PC-9 (cell line): ENCODE data around the gene GNA15. TPM values are rescaled to one million over a fixed set of nuclear protein-coding genes. Genes with fewer than 3 reads are reported as not detected.

ENCODE experiments used
- BruUV-seq: library from RNA; stranded (reverse); fragments of 400-500 nt; replicated peaks from 2 replicates; lab custom pipeline; 2021; lab: Mats Ljungman, UMichigan
- CTCF ChIA-PET: fragments of 300-600 bp; sonication (Branson Sonifier 250); formaldehyde crosslinking; loops from one replicate; lab custom pipeline; 2022; ENCODE audit warnings: antibody characterized with exemption; lab: Charles Lee
- POLR2A ChIA-PET: fragments of 300-600 bp; sonication (Branson Sonifier 250); formaldehyde crosslinking; loops from one replicate; lab custom pipeline; 2022; ENCODE audit warnings: antibody characterized with exemption; ENCODE audit not compliant: unreplicated experiment; lab: Charles Lee
- DNase-seq, 2 experiments: peaks; one replicate each; pipeline versions ENCODE4 v3.0.0 to v3.0.0-alpha.2; 2015 to 2022; ENCODE audit warnings: mixed read lengths in 1 of 2
- H2AFZ ChIP-seq: fragments of 200-600 bp; sonication (generic); 2 replicates; pipeline ENCODE4 v1.8.1; 2017; ENCODE audit warnings: antibody characterized with exemption
- H3F3A ChIP-seq: fragments of 200-600 bp; sonication (generic); 2 replicates; pipeline ENCODE4 v1.8.1; 2017; ENCODE audit warnings: antibody characterized with exemption, mild to moderate bottlenecking, low read depth; ENCODE audit not compliant: insufficient read depth
- H3K27ac ChIP-seq: fragments of 200-600 bp; sonication (generic); 2 replicates; pipeline ENCODE4 v1.6.1; 2016; ENCODE audit warnings: mixed run types
- H3K27me3 ChIP-seq: fragments of 200-600 bp; sonication (generic); 2 replicates; pipeline ENCODE4 v1.6.1; 2016; ENCODE audit warnings: low read depth, mixed run types; ENCODE audit not compliant: insufficient read depth
- H3K36me3 ChIP-seq: fragments of 200-600 bp; sonication (generic); 2 replicates; pipeline ENCODE4 v1.6.1; 2016; ENCODE audit warnings: low read depth, mixed run types
- H3K4me1 ChIP-seq: fragments of 200-600 bp; sonication (generic); replicated peaks from 2 replicates; pipeline ENCODE4 v1.6.1; 2016; ENCODE audit warnings: mixed run types; ENCODE audit not compliant: insufficient read depth
- H3K4me2 ChIP-seq: fragments of 200-600 bp; sonication (generic); 2 replicates; pipeline ENCODE4 v1.6.1; 2017; ENCODE audit warnings: mixed run types
- H3K4me3 ChIP-seq: fragments of 200-600 bp; sonication (generic); 2 replicates; pipeline ENCODE4 v1.6.1; 2016; ENCODE audit warnings: mixed run types
- H3K79me2 ChIP-seq: fragments of 200-600 bp; sonication (generic); 2 replicates; pipeline ENCODE4 v1.6.1; 2017; ENCODE audit warnings: low read depth, mixed run types
- H3K9me2 ChIP-seq: fragments of 200-600 bp; sonication (generic); 2 replicates; pipeline ENCODE4 v1.8.1; 2017; ENCODE audit warnings: mild to moderate bottlenecking; ENCODE audit not compliant: insufficient read depth
- H3K9me3 ChIP-seq: fragments of 200-600 bp; sonication (generic); 2 replicates; pipeline ENCODE4 v1.8.1; 2016; ENCODE audit warnings: low read depth; ENCODE audit not compliant: insufficient read depth
- H4K20me1 ChIP-seq: fragments of 200-600 bp; sonication (generic); 2 replicates; pipeline ENCODE4 v1.8.1; 2017; ENCODE audit not compliant: insufficient read depth
- CTCF ChIP-seq: fragments of 200-600 bp; sonication (generic); conservative IDR thresholded peaks from 2 replicates; pipeline ENCODE4 v1.6.1; 2017; ENCODE audit warnings: mixed run types, antibody characterized with exemption, mild to moderate bottlenecking, moderate library complexity
- EZH2 ChIP-seq: fragments of 200-600 bp; sonication (generic); IDR thresholded peaks from 2 replicates; pipeline ENCODE4 v1.8.0; 2017; ENCODE audit warnings: antibody characterized with exemption, low read depth
- intact Hi-C: fragments of 100-400 bp; cut with micrococcal nuclease; formaldehyde crosslinking; loops from one replicate; pipeline ENCODE4 v1.10.0; 2022; ENCODE audit not compliant: unreplicated experiment
- total RNA-seq: library from RNA; stranded (reverse); gene quantifications from 2 replicates; pipeline ENCODE4 v1.2.3, GENCODE V29; 2021

Gene GNA15
- total RNA-seq, 1 experiment from 2014 or later: 14.2 TPM

- BruUV-seq: no TSS peak
- DNase-seq: no peak
- H4K20me1 ChIP-seq: no peaks in the 10 kb centered on the region
Observed at GRCh38 chr19:3159565-3159964, 23.7 kb downstream of the GNA15 start.

GRCh38 chr19:3160219-3160618, 24.4 kb downstream of the GNA15 start:
- ChIA-PET POLR2A (no interaction called here), CTCF (no interaction called here)
- H3K79me2 ChIP-seq: no peaks in the 10 kb centered on the region
- DNase-seq: no peak
- intact Hi-C loops: no loop called here
- no TSS peak for BruUV-seq
- H3K4me3 ChIP-seq: no peak overlapping the region
- TF ChIP-seq EZH2: no peak
- TF ChIP-seq CTCF: no peak
- H3F3A ChIP-seq: peaks cover 7% of the 10 kb centered on the region; the same call in 1 of the 2 replicates
- no peaks in the 10 kb centered on the region for H3K9me3 ChIP-seq
- no peaks in the 10 kb centered on the region for H4K20me1 ChIP-seq
- no peaks in the 10 kb centered on the region for H3K27me3 ChIP-seq
- H3K36me3 ChIP-seq: no peaks in the 10 kb centered on the region
- H2AFZ ChIP-seq: no peak overlapping the region
- no peak overlapping the region for H3K4me2 ChIP-seq
- H3K9me2 ChIP-seq: no peaks in the 10 kb centered on the region
- H3K27ac ChIP-seq: no peak overlapping the region
- peaks cover 9% of the 10 kb centered on the region for H3K4me1 ChIP-seq

More at GRCh38 chr19:3159565-3159964, 23.7 kb downstream of the GNA15 start:
- Histone ChIP-seq H3K27ac (no peak overlapping the region), H3K4me1 (peaks cover 9% of the 10 kb centered on the region), H3K36me3 (no peaks in the 10 kb centered on the region), H3K27me3 (no peaks in the 10 kb centered on the region), H3K79me2 (no peaks in the 10 kb centered on the region), H3K4me3 (no peak overlapping the region), H3F3A (peaks cover 7% of the 10 kb centered on the region; the same call in 1 of the 2 replicates), H3K9me3 (no peaks in the 10 kb centered on the region), H3K4me2 (no peak overlapping the region), H3K9me2 (no peaks in the 10 kb centered on the region), H2AFZ (no peak overlapping the region)
- intact Hi-C loops: no loop called here
- POLR2A ChIA-PET: no interaction called here
- CTCF ChIA-PET: no interaction called here
- TF ChIP-seq EZH2: no peak
- no peak for TF ChIP-seq CTCF

GRCh38 chr19:3161453-3161852, 25.6 kb downstream of the GNA15 start:
- Histone ChIP-seq H3K79me2 (no peaks in the 10 kb centered on the region), H3K27ac (peak overlapping the region; percentile 58), H2AFZ (no peak overlapping the region), H3K9me3 (no peaks in the 10 kb centered on the region), H4K20me1 (no peaks in the 10 kb centered on the region), H3F3A (peaks cover 7% of the 10 kb centered on the region; the same call in 1 of the 2 replicates), H3K36me3 (no peaks in the 10 kb centered on the region), H3K4me1 (peaks cover 9% of the 10 kb centered on the region), H3K27me3 (no peaks in the 10 kb centered on the region), H3K9me2 (no peaks in the 10 kb centered on the region), H3K4me3 (no peak overlapping the region), H3K4me2 (peak overlapping the region; percentile 22; the same call in 1 of the 2 replicates)
- POLR2A ChIA-PET: no interaction called here
- CTCF ChIA-PET: no interaction called here
- no TSS peak for BruUV-seq
- DNase-seq: peak in 1 of 2 experiments; percentile 47
- TF ChIP-seq CTCF: no peak
- TF ChIP-seq EZH2: no peak
- intact Hi-C loops: no loop called here
